Cardiac muscle cell (in vitro differentiated cells and primary cell): ENCODE measurements around the gene PPP4C. TPM values are rescaled to one million over a fixed set of nuclear protein-coding genes. Genes with fewer than 3 reads are reported as not detected.
A peak's percentile ranks its signal among the peaks of the same experiment; 100 is the strongest.

ENCODE experiments used
- DNase-seq, 2 donors: peaks; one replicate each; pipeline versions ENCODE4 v3.0.0 to v3.0.0-alpha.2; 2010 to 2017; ENCODE audit warnings: low read depth in 1 of 2, low spot score in 1 of 2
- H3K27ac ChIP-seq: fragments of 200-600 bp; sonication (generic); 2 replicates; pipeline ENCODE4 v1.5.1; 2016
- H3K27me3 ChIP-seq: fragments of 200-600 bp; sonication (generic); 2 replicates; pipeline ENCODE4 v1.6.0; 2016; ENCODE audit warnings: control low read depth
- H3K36me3 ChIP-seq: fragments of 200-600 bp; sonication (generic); 2 replicates; pipeline ENCODE4 v1.5.1; 2016; ENCODE audit warnings: control low read depth
- H3K4me1 ChIP-seq: fragments of 200-600 bp; sonication (generic); 2 replicates; pipeline ENCODE4 v1.8.1; 2017; ENCODE audit warnings: low read depth, mild to moderate bottlenecking, mixed run types
- H3K4me3 ChIP-seq: fragments of 200-600 bp; sonication (generic); 2 replicates; pipeline ENCODE4 v1.5.1; 2016; ENCODE audit warnings: mild to moderate bottlenecking
- H3K9me3 ChIP-seq: fragments of 200-600 bp; sonication (generic); 2 replicates; pipeline ENCODE4 v1.5.1; 2017; ENCODE audit warnings: low read depth, mild to moderate bottlenecking, control low read depth
- polyA plus RNA-seq: library from polyadenylated mRNA; unstranded; fragments of >200 nt; fragmentation: Nextera tagmentation; extraction: Ambion mirVana; gene quantifications from 2 replicates; pipeline ENCODE4 v1.2.1, GENCODE V29; 2016
- total RNA-seq: library from RNA; depleted of rRNA; stranded (reverse); fragments of >200 nt; gene quantifications from 2 replicates; pipeline ENCODE4 v1.2.3, GENCODE V29; 2016
- TF ChIP-seq, protein P1 (sequence below): IDR thresholded peaks from 2 replicates; pipeline ENCODE4 v1.5.1; 2012; ENCODE audit warnings: low read depth, mild to moderate bottlenecking, low read length

The PPP4C gene
- total and polyA plus RNA-seq, 2 experiments from 2014 or later, result 94.3 to 217 TPM

DNA sequence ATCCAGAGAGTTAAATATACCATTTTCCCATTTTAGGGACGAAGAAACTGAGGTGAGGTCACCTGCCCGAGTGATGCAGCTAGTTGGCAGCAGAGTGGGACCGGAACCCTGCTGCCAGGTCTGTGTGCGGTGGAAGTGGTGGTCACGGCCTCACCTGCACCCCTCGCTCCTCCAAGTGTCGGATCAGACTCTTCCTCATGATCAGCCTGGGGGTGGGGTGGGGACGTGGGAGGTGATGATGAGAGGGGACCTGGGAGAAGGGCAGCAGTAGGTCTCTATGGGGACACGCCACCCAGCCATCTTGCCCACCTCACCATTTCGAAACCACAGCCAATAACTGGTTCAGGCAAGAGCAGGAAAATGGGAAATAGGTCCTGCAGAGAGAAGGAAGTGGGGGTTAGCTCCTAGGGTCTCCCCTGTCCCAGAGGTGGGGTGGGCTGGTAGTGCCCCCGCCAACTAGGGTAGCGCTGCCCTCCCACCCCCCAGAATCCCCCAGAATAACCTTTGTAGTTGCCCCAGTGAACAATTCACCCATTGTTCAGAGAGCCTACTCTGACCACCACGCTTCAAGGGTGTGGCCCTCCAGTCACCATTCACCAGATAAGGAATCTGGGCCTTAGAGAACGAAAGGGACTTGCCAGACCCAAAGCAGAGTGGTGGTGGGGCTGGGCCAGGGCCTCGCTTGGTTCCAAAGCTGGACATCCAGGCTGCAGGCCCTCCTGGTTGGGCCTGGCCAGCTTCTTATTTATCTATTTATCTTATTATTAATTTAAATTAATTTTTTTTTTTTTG lies 32.5 kb downstream of the PPP4C start:
- Histone ChIP-seq H3K27me3 (no peaks in the 10 kb centered on the region), H3K4me3 (no peak overlapping the region), H3K27ac (no peak overlapping the region), H3K36me3 (peaks cover 2% of the 10 kb centered on the region), H3K9me3 (no peaks in the 10 kb centered on the region), H3K4me1 (no peaks in the 10 kb centered on the region)
- no peak for DNase-seq
- TF ChIP-seq, protein P1, sequence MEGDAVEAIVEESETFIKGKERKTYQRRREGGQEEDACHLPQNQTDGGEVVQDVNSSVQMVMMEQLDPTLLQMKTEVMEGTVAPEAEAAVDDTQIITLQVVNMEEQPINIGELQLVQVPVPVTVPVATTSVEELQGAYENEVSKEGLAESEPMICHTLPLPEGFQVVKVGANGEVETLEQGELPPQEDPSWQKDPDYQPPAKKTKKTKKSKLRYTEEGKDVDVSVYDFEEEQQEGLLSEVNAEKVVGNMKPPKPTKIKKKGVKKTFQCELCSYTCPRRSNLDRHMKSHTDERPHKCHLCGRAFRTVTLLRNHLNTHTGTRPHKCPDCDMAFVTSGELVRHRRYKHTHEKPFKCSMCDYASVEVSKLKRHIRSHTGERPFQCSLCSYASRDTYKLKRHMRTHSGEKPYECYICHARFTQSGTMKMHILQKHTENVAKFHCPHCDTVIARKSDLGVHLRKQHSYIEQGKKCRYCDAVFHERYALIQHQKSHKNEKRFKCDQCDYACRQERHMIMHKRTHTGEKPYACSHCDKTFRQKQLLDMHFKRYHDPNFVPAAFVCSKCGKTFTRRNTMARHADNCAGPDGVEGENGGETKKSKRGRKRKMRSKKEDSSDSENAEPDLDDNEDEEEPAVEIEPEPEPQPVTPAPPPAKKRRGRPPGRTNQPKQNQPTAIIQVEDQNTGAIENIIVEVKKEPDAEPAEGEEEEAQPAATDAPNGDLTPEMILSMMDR, result no peak

DNA sequence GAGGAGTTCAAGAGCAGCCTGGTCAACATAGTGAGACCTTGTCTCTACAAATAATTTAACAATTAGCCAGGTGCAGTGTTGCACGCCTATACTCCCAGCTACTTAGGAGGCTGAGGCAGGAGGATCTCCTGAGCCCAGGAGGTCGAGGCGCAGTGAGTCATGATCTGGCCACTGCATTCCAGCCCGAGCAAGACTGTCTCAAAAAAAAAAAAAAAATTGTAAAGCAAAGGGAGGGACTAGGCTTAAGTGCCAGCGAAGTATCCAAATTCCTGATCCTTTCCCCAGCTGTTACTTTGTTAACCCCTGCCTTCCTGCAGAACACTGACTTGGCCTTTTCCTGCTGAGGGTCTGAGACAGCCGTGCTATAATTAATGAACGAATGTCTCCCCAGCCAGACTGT lies 34.9 kb downstream of the PPP4C start:
- Histone ChIP-seq H3K27me3 (no peaks in the 10 kb centered on the region), H3K9me3 (no peaks in the 10 kb centered on the region), H3K4me1 (no peaks in the 10 kb centered on the region), H3K4me3 (no peak overlapping the region), H3K36me3 (no peaks in the 10 kb centered on the region), H3K27ac (no peak overlapping the region)
- TF ChIP-seq, protein P1, result no peak
- DNase-seq, result peak in 1 of 2 donors; percentile 30

DNA sequence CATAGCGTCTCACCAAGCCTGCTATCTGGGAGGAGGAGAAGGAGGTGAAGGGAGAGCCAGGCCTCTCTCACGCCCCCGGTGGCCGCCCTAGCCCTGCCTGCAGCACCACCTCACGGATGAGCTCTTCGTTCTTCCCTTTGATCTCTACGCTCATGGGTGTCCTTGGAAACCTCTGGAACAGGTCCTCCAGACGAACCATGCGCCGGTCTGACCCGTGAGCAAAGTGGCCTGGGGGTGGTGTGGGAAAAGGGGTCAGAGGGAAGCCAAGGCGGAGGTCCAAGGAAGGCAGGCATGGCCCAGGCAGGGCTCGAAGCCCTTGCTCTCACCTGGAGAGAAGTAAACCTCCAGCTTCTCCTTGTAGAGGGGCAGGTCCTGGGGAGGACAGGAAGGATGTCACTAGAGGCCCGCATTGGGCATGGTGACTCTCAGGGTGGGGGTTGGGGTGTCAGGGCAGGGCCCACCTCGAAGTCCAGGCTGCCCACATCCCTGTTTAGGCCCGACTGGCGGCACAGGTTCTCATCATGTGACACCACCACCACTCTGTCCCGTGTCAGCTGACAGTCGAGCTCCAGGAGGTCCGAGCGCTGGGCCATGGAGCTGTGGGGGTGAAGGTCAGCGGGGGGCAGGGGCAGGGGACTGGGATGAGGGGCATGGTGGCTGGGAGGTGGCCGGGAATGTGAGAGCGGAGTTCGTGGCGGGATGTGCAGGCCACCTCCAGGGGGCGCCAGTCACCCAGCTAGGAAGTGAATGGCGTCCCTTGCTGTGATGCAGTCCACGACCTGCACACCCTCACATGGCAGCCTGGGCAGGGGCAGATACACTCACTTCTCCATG lies 36.6 kb downstream of the PPP4C start:
- peak; percentile 20 to 75 for DNase-seq
- TF ChIP-seq, protein P1, result peak; percentile 67
- Histone ChIP-seq H3K4me3 (no peak overlapping the region), H3K27ac (no peak overlapping the region), H3K36me3 (peaks cover 12% of the 10 kb centered on the region), H3K27me3 (no peaks in the 10 kb centered on the region), H3K4me1 (no peaks in the 10 kb centered on the region), H3K9me3 (no peaks in the 10 kb centered on the region)

DNA sequence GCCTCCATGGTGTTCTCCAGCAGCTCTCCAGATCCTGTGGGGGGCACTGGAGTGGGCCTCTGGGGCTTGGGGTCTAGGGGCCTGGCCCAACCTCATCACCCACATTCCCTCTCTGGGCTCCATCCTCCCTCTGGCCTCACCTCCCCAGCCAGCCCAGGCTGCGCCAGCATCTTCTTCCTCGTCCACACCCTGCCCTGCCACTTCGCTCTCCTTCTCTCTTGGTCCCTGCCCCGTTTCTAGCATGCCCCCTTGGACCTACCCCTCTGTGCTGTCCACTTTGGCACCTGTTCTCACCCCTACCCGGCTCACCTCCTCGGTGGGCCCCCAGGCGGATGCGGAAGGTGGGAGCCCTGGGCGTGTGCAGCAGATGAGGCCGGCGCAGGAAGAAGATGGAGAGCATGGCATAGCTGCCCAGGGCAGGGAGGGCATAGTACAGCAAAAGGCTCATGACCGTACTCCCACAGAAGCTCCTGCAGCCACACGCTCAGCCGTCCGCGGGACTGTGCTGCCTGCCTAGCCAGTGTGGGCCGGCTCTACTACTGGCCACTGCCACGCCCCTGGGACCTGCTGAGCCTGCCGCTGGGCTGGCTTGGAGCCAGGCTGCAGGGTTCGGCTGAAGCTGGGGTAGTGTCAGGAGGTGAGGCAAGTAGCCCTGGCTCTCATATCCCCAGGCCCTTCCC lies 37.4 kb downstream of the PPP4C start, which contains the start of gene GDPD3:
Gene GDPD3 (minus strand): TSS at position 507 of the 680 bp plus-strand sequence. CDS start 59 bp downstream, at position 448.
- Histone ChIP-seq H3K4me3 (no peak within 1 kb of the TSS), H3K27ac (peak within 1 kb of the TSS; percentile 4), H3K4me1 (no peaks in the 10 kb centered on the region), H3K36me3 (peaks cover 18% of the 10 kb centered on the region), H3K9me3 (no peaks in the 10 kb centered on the region), H3K27me3 (no peaks in the 10 kb centered on the region)
- TF ChIP-seq, protein P1, result no peak
- no peak for DNase-seq

DNA sequence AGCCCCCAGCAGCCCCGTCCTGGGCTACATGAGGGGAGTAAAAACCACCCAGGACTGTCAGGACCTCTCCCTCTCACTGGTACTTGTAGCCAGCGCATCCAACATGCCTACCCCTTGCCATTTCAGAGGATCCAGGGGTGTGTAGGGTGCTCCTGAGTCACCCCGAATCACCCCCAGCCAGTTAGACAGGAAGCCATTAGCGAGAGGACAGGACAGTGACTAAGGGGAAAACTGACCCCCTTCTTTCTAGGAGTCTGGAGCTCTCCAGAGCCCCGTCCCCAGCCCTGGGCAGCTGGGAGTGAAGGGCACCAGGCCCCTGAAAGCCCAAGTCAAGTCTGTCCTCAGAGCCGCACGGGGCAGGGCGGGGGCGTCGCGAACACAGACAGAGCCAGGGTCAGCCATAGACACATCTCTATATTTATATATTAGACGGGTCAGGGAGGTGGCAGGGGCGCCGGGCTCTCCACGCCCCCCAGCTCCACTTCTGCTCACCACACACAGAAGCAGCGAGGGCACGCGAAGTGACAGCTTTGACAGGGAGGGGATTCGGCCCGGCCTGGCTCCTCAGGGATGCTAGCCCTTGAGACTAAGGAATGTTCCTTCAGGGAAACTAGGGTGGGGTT lies 38.0 kb downstream of the PPP4C start:
- H3K4me3 ChIP-seq, result no peak overlapping the region
- H3K27ac ChIP-seq, result peak overlapping the region; percentile 4
- DNase-seq, result no peak
- H3K27me3 ChIP-seq, result no peaks in the 10 kb centered on the region
- no peaks in the 10 kb centered on the region for H3K4me1 ChIP-seq
- TF ChIP-seq, protein P1, result no peak
- H3K9me3 ChIP-seq, result no peaks in the 10 kb centered on the region
- peaks cover 22% of the 10 kb centered on the region for H3K36me3 ChIP-seq
